Subcutaneous adipose tissue (tissue), 4 donors: ENCODE results near the gene SLC50A1. TPM values are rescaled to one million over a fixed set of nuclear protein-coding genes. Genes with fewer than 3 reads are reported as not detected.

Source experiments
- CTCF ChIP-seq: fragments of 450-650 bp; IDR thresholded peaks from one replicate; pipeline ENCODE4 v1.5.1; 2016; ENCODE audit warnings: low read depth, mild to moderate bottlenecking, control low read depth, antibody characterized with exemption, moderate library complexity
- total RNA-seq, 4 donors: library from RNA; depleted of rRNA; stranded (reverse); fragments of >200 nt; gene quantifications; one replicate each; pipeline ENCODE4 v1.1.0, GENCODE V29; 2016

Gene SLC50A1
- total RNA-seq, 4 donors from 2014 or later: 21.2 to 34.2 (median 23.7) TPM

- no peak for TF ChIP-seq CTCF
Measured at GRCh38 chr1:155177192-155177917, 41.7 kb downstream of the SLC50A1 start.

GRCh38 chr1:155177918-155178281, 42.2 kb downstream of the SLC50A1 start:
- no peak for TF ChIP-seq CTCF

GRCh38 chr1:155178441-155179111, 42.9 kb downstream of the SLC50A1 start:
- no peak for TF ChIP-seq CTCF

GRCh38 chr1:155179112-155180031, 43.7 kb downstream of the SLC50A1 start:
- TF ChIP-seq CTCF: no peak

GRCh38 chr1:155181371-155182051, 45.9 kb downstream of the SLC50A1 start:
- no peak for TF ChIP-seq CTCF

- no peak for TF ChIP-seq CTCF
Measured at GRCh38 chr1:155182052-155182550, 46.4 kb downstream of the SLC50A1 start.
